Fibroblast of lung (primary cell): Measurements from ENCODE around the gene TPGS2. TPM values are rescaled to one million over a fixed set of nuclear protein-coding genes. Genes with fewer than 3 reads are reported as not detected.
A peak's percentile ranks its signal among the peaks of the same experiment; 100 is the strongest.
"Not testable (repeated sequence)": the region's sequence is repeated elsewhere in the genome, so short reads cannot be mapped to it uniquely, and the experiment has no call there.

Experiments used
- DNase-seq, 2 donors: peaks; one replicate each; pipeline versions ENCODE4 v3.0.0 to v3.0.0-alpha.2; 2010; ENCODE audit warnings: low read depth in 2 of 2
- H2AFZ ChIP-seq: 2 replicates; pipeline ENCODE4 v1.5.1; 2012; ENCODE audit warnings: low read length, control low read depth, inconsistent platforms
- H3K27ac ChIP-seq: 2 replicates; pipeline ENCODE4 v1.5.1; 2011; ENCODE audit warnings: low read length, control low read depth; ENCODE audit not compliant: insufficient read depth
- H3K27me3 ChIP-seq: 2 replicates; pipeline ENCODE4 v1.5.1; 2011; ENCODE audit warnings: mild to moderate bottlenecking, low read length; ENCODE audit not compliant: control insufficient read depth, insufficient read depth
- H3K36me3 ChIP-seq: 2 replicates; pipeline ENCODE4 v1.5.1; 2011; ENCODE audit warnings: low read length; ENCODE audit not compliant: control insufficient read depth, insufficient read depth
- H3K4me1 ChIP-seq: 2 replicates; pipeline ENCODE4 v1.5.1; 2011; ENCODE audit warnings: low read length; ENCODE audit not compliant: control insufficient read depth, insufficient read depth; ENCODE audit errors: extremely low read depth
- H3K4me2 ChIP-seq: 2 replicates; pipeline ENCODE4 v1.5.1; 2011; ENCODE audit warnings: low read length, control low read depth; ENCODE audit not compliant: insufficient read depth; ENCODE audit errors: extremely low read depth
- H3K4me3 ChIP-seq, 4 experiments: fragments of 200-600 bp in 1 of 4; sonication (generic) in 1 of 4; replicated peaks in 1 of 4; 2 replicates each; pipeline ENCODE4 v1.5.1; 2011 to 2016; ENCODE audit warnings: low read length in 4 of 4, low read depth in 3 of 4, mild to moderate bottlenecking in 3 of 4, control low read depth in 2 of 4, inconsistent platforms in 1 of 4, mixed read lengths in 1 of 4; ENCODE audit not compliant: insufficient read depth in 1 of 4; ENCODE audit errors: control extremely low read depth in 1 of 4
- H3K79me2 ChIP-seq: 2 replicates; pipeline ENCODE4 v1.5.1; 2012; ENCODE audit warnings: mild to moderate bottlenecking, low read length, inconsistent platforms; ENCODE audit not compliant: control insufficient read depth, insufficient read depth
- H3K9ac ChIP-seq: 2 replicates; pipeline ENCODE4 v1.5.1; 2011; ENCODE audit warnings: mild to moderate bottlenecking, low read length, control low read depth; ENCODE audit not compliant: insufficient read depth
- H3K9me3 ChIP-seq: 2 replicates; pipeline ENCODE4 v1.5.1; 2012; ENCODE audit warnings: low read depth, low read length; ENCODE audit not compliant: control insufficient read depth, insufficient read depth
- H4K20me1 ChIP-seq: 2 replicates; pipeline ENCODE4 v1.5.1; 2011; ENCODE audit warnings: low read length; ENCODE audit not compliant: control insufficient read depth, insufficient read depth; ENCODE audit errors: extremely low read depth
- CTCF ChIP-seq, 2 donors: IDR thresholded peaks in 1 of 2; conservative IDR thresholded peaks in 1 of 2; 1 replicate in 1 of 2; 2 replicates in 1 of 2; pipeline ENCODE4 v1.5.1; 2011 to 2012; ENCODE audit warnings: low read length in 2 of 2, control low read depth in 1 of 2, inconsistent platforms in 1 of 2, low read depth in 1 of 2, mild to moderate bottlenecking in 1 of 2
- EZH2 ChIP-seq: IDR thresholded peaks from 2 replicates; pipeline ENCODE4 v1.5.1; 2012; ENCODE audit warnings: low read length, control low read depth, mild to moderate bottlenecking; ENCODE audit errors: missing control alignments
- polyA minus RNA-seq: library from RNA; depleted of rRNA, polyadenylated mRNA; stranded (reverse); fragments of >200 nt; gene quantifications from 2 replicates; pipeline ENCODE4 v1.2.3, GENCODE V29; 2011; ENCODE audit warnings: low replicate concordance
- polyA plus RNA-seq, 2 donors: library from polyadenylated mRNA; depleted of rRNA in 1 of 2; stranded (reverse) in 1 of 2; unstranded in 1 of 2; fragments of >200 nt; gene quantifications; 2 replicates each; pipeline ENCODE4 v1.2.1, GENCODE V29; 2011 to 2012; ENCODE audit warnings: missing spikeins in 1 of 2
- total RNA-seq: library from RNA; depleted of rRNA; stranded (reverse); fragments of >200 nt; gene quantifications from 2 replicates; pipeline ENCODE4 v1.2.1, GENCODE V29; 2014

TPGS2 gene
- 67.3 and 98.8 TPM in 2 replicates for total RNA-seq
- polyA plus RNA-seq, result 416 and 437 TPM in 2 replicates
- 166 and 174 TPM in 2 replicates for polyA plus RNA-seq (2012)
- polyA minus RNA-seq, result 145 and 433 TPM in 2 replicates

GRCh38 chr18:36828630-36829361 is at the start of gene TPGS2, which contains the start of gene KIAA1328:
Gene TPGS2 (minus strand): TSS chr18:36829002. CDS start chr18:36828767, 235 bp downstream.
Gene KIAA1328 (plus strand): TSS chr18:36829127. CDS start chr18:36829139, 12 bp downstream.
- Histone ChIP-seq H3K27ac (peak within 1 kb of the TSS; percentile 95), H2AFZ (peak within 1 kb of the TSS; percentile 99), H3K79me2 (peaks cover 16% of the 10 kb centered on the region)

GRCh38 chr18:36873826-36874225 is 45.0 kb upstream of the TPGS2 start:
- H3K4me1 ChIP-seq, H3K27me3 ChIP-seq, H3K9ac ChIP-seq, H3K4me2 ChIP-seq, H3K27ac ChIP-seq, H4K20me1 ChIP-seq, H3K9me3 ChIP-seq, H2AFZ ChIP-seq, H3K4me3 ChIP-seq, H3K79me2 ChIP-seq, DNase-seq, H3K36me3 ChIP-seq: not testable (repeated sequence)

More at GRCh38 chr18:36828630-36829361, at the start of gene TPGS2, which contains the start of gene KIAA1328:
- Histone ChIP-seq H3K4me2 (peak within 1 kb of the TSS; percentile 80), H3K4me1 (peaks cover 3% of the 10 kb centered on the region), H3K4me3 (peak within 1 kb of the TSS; percentile 59 to 99 (median 94)), H4K20me1 (no peaks in the 10 kb centered on the region), H3K9ac (peak within 1 kb of the TSS; percentile 93), H3K9me3 (no peaks in the 10 kb centered on the region), H3K27me3 (no peaks in the 10 kb centered on the region), H3K36me3 (no peaks in the 10 kb centered on the region)
- DNase-seq, result peak; percentile 86
- peak; percentile 29 for TF ChIP-seq CTCF (conservative IDR thresholded peaks at IDR 0.05 in 1 of 2, IDR thresholded peaks at IDR 0.05 in 1 of 2; ENCODE audit: low read depth in 1 of 2, low read length in 2 of 2)
- no peak for TF ChIP-seq EZH2

- Histone ChIP-seq H3K4me1 (no peaks in the 10 kb centered on the region), H3K27me3 (no peaks in the 10 kb centered on the region), H3K4me2 (no peak overlapping the region), H3K4me3 (no peak overlapping the region), H3K79me2 (no peaks in the 10 kb centered on the region), H3K27ac (no peak overlapping the region), H2AFZ (no peak overlapping the region), H3K9me3 (no peaks in the 10 kb centered on the region), H4K20me1 (no peaks in the 10 kb centered on the region), H3K36me3 (no peaks in the 10 kb centered on the region), H3K9ac (no peak overlapping the region)
- DNase-seq, result peak in 1 of 2 donors; percentile 58
- TF ChIP-seq EZH2, result no peak
These were observed 43.5 kb upstream of the TPGS2 start for GRCh38 chr18:36872329-36872728.

GRCh38 chr18:36871801-36872200 is 43.0 kb upstream of the TPGS2 start:
- Histone ChIP-seq H3K36me3 (no peaks in the 10 kb centered on the region), H3K4me2 (no peak overlapping the region), H4K20me1 (no peaks in the 10 kb centered on the region), H3K27ac (no peak overlapping the region), H3K27me3 (no peaks in the 10 kb centered on the region), H3K9ac (no peak overlapping the region), H3K9me3 (no peaks in the 10 kb centered on the region), H3K4me3 (no peak overlapping the region), H2AFZ (no peak overlapping the region), H3K79me2 (no peaks in the 10 kb centered on the region), H3K4me1 (no peaks in the 10 kb centered on the region)
- DNase-seq, result no peak
- no peak for TF ChIP-seq EZH2
